Mesendoderm (in vitro differentiated cells): ENCODE results near the gene ABO.
"Not testable (repeated sequence)": the region's sequence is repeated elsewhere in the genome, so short reads cannot be mapped to it uniquely, and the experiment has no call there.

Source experiments
- DNase-seq: peaks from one replicate; pipeline ENCODE4 v3.0.0; 2013
- H2AK5ac ChIP-seq: 2 replicates; pipeline ENCODE4 v1.6.1; 2013; ENCODE audit warnings: low read length, inconsistent platforms
- H2BK120ac ChIP-seq: 2 replicates; pipeline ENCODE4 v1.6.1; 2013; ENCODE audit warnings: low read depth, mild to moderate bottlenecking, low read length, moderate library complexity, mixed read lengths
- H2BK15ac ChIP-seq: replicated peaks from 2 replicates; pipeline ENCODE4 v1.6.1; 2013; ENCODE audit warnings: low read depth, mild to moderate bottlenecking, moderate library complexity
- H2BK5ac ChIP-seq: 2 replicates; pipeline ENCODE4 v1.6.1; 2013; ENCODE audit warnings: low read length, inconsistent platforms
- H3K18ac ChIP-seq: 2 replicates; pipeline ENCODE4 v1.6.1; 2013; ENCODE audit warnings: mild to moderate bottlenecking, low read length, mixed read lengths
- H3K23ac ChIP-seq: one replicate; pipeline ENCODE4 v1.6.1; 2013; ENCODE audit warnings: low read length
- H3K27ac ChIP-seq: 2 replicates; pipeline ENCODE4 v1.5.1; 2013; ENCODE audit warnings: low read depth, mild to moderate bottlenecking, inconsistent platforms, low read length, moderate library complexity
- H3K27me3 ChIP-seq: 2 replicates; pipeline ENCODE4 v1.6.1; 2013; ENCODE audit warnings: low read length, control low read depth, mild to moderate bottlenecking, inconsistent platforms; ENCODE audit not compliant: insufficient read depth, poor library complexity
- H3K36me3 ChIP-seq: 2 replicates; pipeline ENCODE4 v1.6.1; 2013; ENCODE audit warnings: low read length, inconsistent platforms; ENCODE audit not compliant: control insufficient read depth, insufficient read depth
- H3K4ac ChIP-seq: one replicate; pipeline ENCODE4 v1.6.1; 2013; ENCODE audit warnings: low read depth, mild to moderate bottlenecking, low read length, moderate library complexity
- H3K4me1 ChIP-seq: 2 replicates; pipeline ENCODE4 v1.6.1; 2013; ENCODE audit warnings: low read depth, low read length, inconsistent platforms; ENCODE audit not compliant: control insufficient read depth
- H3K4me2 ChIP-seq: 2 replicates; pipeline ENCODE4 v1.6.1; 2013; ENCODE audit warnings: low read length
- H3K4me3 ChIP-seq: 2 replicates; pipeline ENCODE4 v1.5.1; 2013; ENCODE audit warnings: mild to moderate bottlenecking, low read length
- H3K56ac ChIP-seq: one replicate; pipeline ENCODE4 v1.6.1; 2013; ENCODE audit warnings: low read length
- H3K79me1 ChIP-seq: 2 replicates; pipeline ENCODE4 v1.6.1; 2013; ENCODE audit warnings: low read length, inconsistent platforms
- H3K79me2 ChIP-seq: 2 replicates; pipeline ENCODE4 v1.6.1; 2013; ENCODE audit warnings: mild to moderate bottlenecking, low read length; ENCODE audit not compliant: control insufficient read depth, insufficient read depth
- H3K9ac ChIP-seq: 2 replicates; pipeline ENCODE4 v1.6.1; 2013; ENCODE audit warnings: low read length, inconsistent platforms
- H4K5ac ChIP-seq: one replicate; pipeline ENCODE4 v1.6.1; 2013; ENCODE audit warnings: low read length
- H4K8ac ChIP-seq: one replicate; pipeline ENCODE4 v1.6.1; 2013; ENCODE audit warnings: low read depth, mild to moderate bottlenecking, control low read depth, low read length, moderate library complexity
- WGBS: extraction: QIAGEN DNeasy Blood & Tissue Kit; methylation state at CpG from one replicate; pipeline ENCODE4 v1.1.7; 2013; ENCODE audit warnings: low lambda C conversion rate, missing lambda C conversion rate; ENCODE audit not compliant: insufficient coverage; ENCODE audit errors: extremely low coverage; 5-methylcytosine and 5-hydroxymethylcytosine counted together

The ABO gene

GRCh38 chr9:133223159-133223756, 51.7 kb downstream of the ABO start:
- H2BK120ac ChIP-seq, H3K27me3 ChIP-seq, DNase-seq: not testable (repeated sequence)

GRCh38 chr9:133221994-133222393, 53.0 kb downstream of the ABO start:
- H3K4me1 ChIP-seq, H3K4ac ChIP-seq, H4K8ac ChIP-seq, H3K9ac ChIP-seq, H4K5ac ChIP-seq, H3K4me2 ChIP-seq, H3K23ac ChIP-seq, H2BK15ac ChIP-seq, H3K56ac ChIP-seq, H2BK120ac ChIP-seq, H3K79me1 ChIP-seq, DNase-seq, H3K18ac ChIP-seq, H3K36me3 ChIP-seq, H2AK5ac ChIP-seq, H2BK5ac ChIP-seq, H3K4me3 ChIP-seq, H3K79me2 ChIP-seq, H3K27me3 ChIP-seq, H3K27ac ChIP-seq: not testable (repeated sequence)
- WGBS = no CpG with 5 or more reads among the region's 12 CpGs

More at GRCh38 chr9:133223159-133223756, 51.7 kb downstream of the ABO start:
- not testable (repeated sequence) for H4K5ac ChIP-seq, H3K18ac ChIP-seq, H3K79me2 ChIP-seq, H2BK15ac ChIP-seq, H2BK5ac ChIP-seq, H3K4me3 ChIP-seq, H3K56ac ChIP-seq, H3K9ac ChIP-seq, H3K27ac ChIP-seq, H3K23ac ChIP-seq, H3K79me1 ChIP-seq, H4K8ac ChIP-seq, H3K4me2 ChIP-seq, H3K4me1 ChIP-seq, H2AK5ac ChIP-seq, H3K36me3 ChIP-seq, H3K4ac ChIP-seq
- no CpG with 5 or more reads among the region's 13 CpGs for WGBS

GRCh38 chr9:133221177-133221809, 53.7 kb downstream of the ABO start:
- no peak overlapping the region for H3K9ac ChIP-seq
- no peaks in the 10 kb centered on the region for H3K4me1 ChIP-seq
- no peak overlapping the region for H2BK5ac ChIP-seq
- H3K27me3 ChIP-seq = no peaks in the 10 kb centered on the region
- no peak overlapping the region for H3K23ac ChIP-seq
- H3K36me3 ChIP-seq = no peaks in the 10 kb centered on the region
- H4K8ac ChIP-seq = no peak overlapping the region
- H3K27ac ChIP-seq = no peak overlapping the region
- H3K4me3 ChIP-seq = no peak overlapping the region
- no peak overlapping the region for H2AK5ac ChIP-seq
- H3K79me1 ChIP-seq = no peaks in the 10 kb centered on the region
- no peak overlapping the region for H3K4me2 ChIP-seq
- no peak for DNase-seq
- H3K18ac ChIP-seq = no peak overlapping the region
- H2BK15ac ChIP-seq = no peak overlapping the region
- no peaks in the 10 kb centered on the region for H3K79me2 ChIP-seq
- WGBS = no CpG with 5 or more reads among the region's 12 CpGs
- no peak overlapping the region for H3K4ac ChIP-seq
- H3K56ac ChIP-seq = no peak overlapping the region
- H4K5ac ChIP-seq = no peak overlapping the region
- no peak overlapping the region for H2BK120ac ChIP-seq

GRCh38 chr9:133218049-133218975, 56.7 kb downstream of the ABO start:
- H2BK15ac ChIP-seq, H3K4ac ChIP-seq, H4K5ac ChIP-seq, H3K56ac ChIP-seq, H3K27me3 ChIP-seq, H3K9ac ChIP-seq, H2AK5ac ChIP-seq, H3K79me2 ChIP-seq, DNase-seq, H3K4me1 ChIP-seq, H3K27ac ChIP-seq, H3K23ac ChIP-seq, H3K4me3 ChIP-seq, H2BK120ac ChIP-seq, H3K4me2 ChIP-seq, H3K79me1 ChIP-seq, H3K36me3 ChIP-seq, H3K18ac ChIP-seq, H2BK5ac ChIP-seq, H4K8ac ChIP-seq: not testable (repeated sequence)
- WGBS = no CpG with 5 or more reads among the region's 19 CpGs

GRCh38 chr9:133217333-133217988, 57.5 kb downstream of the ABO start:
- H2AK5ac ChIP-seq, H3K9ac ChIP-seq, H2BK5ac ChIP-seq, H3K18ac ChIP-seq, H2BK15ac ChIP-seq, H3K4me3 ChIP-seq, DNase-seq, H3K79me2 ChIP-seq, H3K27me3 ChIP-seq, H3K4me2 ChIP-seq, H4K5ac ChIP-seq, H2BK120ac ChIP-seq, H3K27ac ChIP-seq, H3K4me1 ChIP-seq, H3K36me3 ChIP-seq, H3K4ac ChIP-seq, H3K23ac ChIP-seq, H3K79me1 ChIP-seq, H4K8ac ChIP-seq, H3K56ac ChIP-seq: not testable (repeated sequence)
- WGBS = no CpG with 5 or more reads among the region's 12 CpGs
